HG03139 (cell line): ENCODE results near the gene FAM219A.
"Not testable (repeated sequence)": the region's sequence is repeated elsewhere in the genome, so short reads cannot be mapped to it uniquely, and the experiment has no call there.

Source experiments
- ATAC-seq: cut with Tn5 transposase; IDR thresholded peaks from one replicate; pipeline ENCODE4 v1.9.1; 2021; ENCODE audit not compliant: unreplicated experiment

The FAM219A gene

GRCh38 chr9:34446951-34447350, 11.4 kb downstream of the FAM219A start:
- no peak for ATAC-seq

- ATAC-seq, result no peak
Measured at GRCh38 chr9:34446468-34446891, 11.9 kb downstream of the FAM219A start.

DNA sequence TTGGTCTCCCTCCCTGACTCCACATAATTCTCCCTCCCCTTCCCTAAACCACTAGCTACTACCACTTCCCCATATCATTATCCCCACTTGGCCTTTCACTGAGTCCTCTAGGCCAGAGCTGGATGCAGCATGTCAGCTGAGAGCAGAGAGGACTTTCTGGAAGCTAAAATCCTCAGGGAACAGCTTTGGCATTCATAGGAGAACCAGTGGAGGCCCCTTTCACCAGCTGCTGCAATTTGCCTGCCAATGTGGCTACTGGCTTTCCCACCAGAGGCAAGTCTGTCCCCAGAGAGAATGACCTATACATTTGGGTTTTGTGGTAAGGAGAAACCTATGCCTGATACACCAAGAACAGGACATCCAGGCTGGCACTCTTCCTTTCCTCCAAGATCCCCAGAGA, 14.4 kb downstream of the FAM219A start:
- ATAC-seq, result no peak

DNA sequence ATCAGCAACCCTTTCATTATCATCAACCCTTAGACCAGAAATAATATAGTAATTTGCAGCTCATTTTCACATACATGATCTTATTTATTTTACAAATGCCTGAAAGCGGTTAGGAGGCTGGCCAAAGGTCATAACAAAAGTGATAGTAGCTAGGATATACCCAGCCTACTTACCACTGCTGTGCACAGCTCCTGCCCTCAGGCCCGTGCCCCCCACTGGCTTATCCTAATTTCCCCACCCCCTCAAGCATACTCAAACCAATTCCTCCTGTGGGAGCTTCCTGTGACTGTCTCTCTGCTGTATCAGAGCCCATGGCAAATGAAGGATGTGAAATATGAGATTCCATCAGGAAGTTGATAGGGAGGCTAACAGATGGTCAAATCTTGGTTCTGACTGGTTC, 14.8 kb downstream of the FAM219A start:
- ATAC-seq, result no peak

DNA sequence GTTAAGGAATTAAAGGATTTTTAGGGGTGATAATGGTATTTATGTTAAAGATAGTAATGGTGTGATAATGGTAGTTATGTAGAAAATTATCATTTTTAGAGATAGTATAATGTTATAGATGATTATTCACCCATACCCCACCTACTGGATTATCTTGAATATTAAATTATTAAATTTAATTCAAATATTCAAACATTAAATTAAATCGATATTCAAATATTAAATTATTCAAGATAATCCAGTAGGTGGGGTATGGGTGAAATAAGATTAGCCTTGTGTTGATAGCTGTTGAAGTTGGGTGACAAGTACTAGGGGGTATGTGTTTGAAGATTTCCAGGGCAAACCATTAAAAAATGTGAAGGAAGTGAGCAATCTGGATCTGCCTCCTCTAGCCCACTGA, 15.6 kb downstream of the FAM219A start:
- no peak for ATAC-seq

DNA sequence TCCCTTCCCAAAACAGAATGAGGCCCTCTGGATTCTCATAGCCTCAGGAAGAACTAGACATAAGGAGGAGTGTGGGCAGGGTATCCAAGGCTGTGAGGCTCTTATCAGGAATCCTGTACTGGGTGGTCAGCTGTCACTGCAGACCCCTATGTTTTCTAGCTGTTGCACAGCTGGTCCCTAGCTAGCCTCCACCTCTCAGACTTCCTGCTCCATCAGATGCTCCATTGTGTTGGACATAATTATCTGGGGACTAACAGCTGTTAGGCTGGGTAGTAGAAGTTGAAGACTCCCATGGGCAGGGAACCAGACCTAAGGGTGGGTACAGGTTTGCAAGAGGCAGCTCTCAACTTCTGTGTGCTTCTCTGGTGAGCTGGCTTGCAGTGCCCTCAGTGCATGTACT, 18.4 kb downstream of the FAM219A start:
- ATAC-seq, result no peak

- ATAC-seq, result not testable (repeated sequence)
Measured at GRCh38 chr9:34438465-34438864, 19.9 kb downstream of the FAM219A start.

GRCh38 chr9:34437926-34438307, 20.5 kb downstream of the FAM219A start:
- not testable (repeated sequence) for ATAC-seq

DNA sequence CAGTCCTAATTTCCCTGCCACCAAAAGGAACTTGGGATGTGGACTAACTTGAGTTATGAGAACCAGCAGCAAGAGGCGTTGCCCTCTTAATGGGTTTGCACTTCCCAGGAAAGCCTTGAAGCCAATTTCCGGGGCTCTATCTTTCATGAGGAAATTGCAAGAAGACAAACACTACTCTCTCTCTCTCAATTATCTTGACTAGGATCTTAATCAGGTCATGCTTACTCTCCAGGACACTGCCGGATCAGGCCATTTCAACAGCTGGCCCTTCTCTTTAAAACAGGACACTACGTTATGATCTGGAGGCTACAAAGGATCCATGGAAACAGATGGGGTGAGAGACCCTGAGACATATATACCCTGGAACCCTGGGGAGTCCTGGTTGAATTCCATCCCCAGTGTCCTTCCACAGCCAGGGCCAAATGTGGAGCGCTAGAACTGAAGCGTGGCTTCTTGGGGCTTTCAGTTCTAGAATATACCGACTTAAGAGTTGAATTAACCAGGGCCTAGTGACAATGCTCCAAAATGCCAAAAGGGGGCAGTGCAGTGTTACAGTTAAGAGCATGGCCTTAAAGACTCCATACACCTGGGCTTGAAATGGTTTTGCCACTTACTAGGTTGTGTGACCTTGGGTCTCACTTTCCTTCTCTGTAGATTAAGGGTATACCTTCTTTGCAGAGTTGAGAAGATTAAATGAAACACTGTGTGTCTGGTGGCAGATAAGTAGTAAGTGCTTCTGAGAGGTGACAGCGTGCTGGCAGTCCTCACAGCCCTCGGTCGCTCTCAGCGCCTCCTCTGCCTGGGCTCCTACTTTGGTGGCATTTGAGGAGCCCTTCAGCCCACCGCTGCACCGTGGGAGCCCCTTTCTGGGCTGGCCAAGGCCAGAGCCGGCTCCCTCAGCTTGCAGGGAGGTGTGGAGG, 21.1 kb downstream of the FAM219A start:
- ATAC-seq, result no peak

GRCh38 chr9:34431667-34432066, 26.7 kb downstream of the FAM219A start:
- ATAC-seq, result no peak

DNA sequence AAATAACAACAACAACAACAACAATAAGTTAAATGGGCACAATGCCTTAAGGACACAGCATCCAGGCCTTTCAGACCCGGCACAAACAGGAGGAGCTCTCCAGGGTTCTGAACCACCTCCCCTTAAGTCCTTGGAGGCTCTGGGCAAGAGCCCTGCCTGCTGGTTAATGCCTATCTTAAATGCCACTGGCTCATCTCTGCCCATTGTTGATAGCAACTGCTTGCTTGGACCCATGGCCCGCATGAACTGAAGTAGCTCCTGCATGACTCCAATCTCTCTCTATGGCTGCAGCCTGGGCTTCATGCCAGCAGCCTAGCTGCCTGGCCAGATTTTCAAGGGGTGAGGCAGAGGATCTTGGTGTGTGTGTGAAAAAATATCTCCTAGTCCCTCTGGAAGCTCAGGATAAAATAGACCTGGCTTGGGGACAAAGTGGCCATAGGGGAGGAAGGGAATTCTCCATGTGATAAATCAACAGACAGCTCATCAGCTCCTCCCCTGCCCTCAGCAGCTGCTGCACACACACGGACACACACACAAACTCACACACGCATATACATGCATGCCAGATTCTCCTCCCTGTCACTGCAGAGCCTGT, 27.4 kb downstream of the FAM219A start:
- ATAC-seq, result no peak

GRCh38 chr9:34428325-34428958, 29.9 kb downstream of the FAM219A start:
- no peak for ATAC-seq

DNA sequence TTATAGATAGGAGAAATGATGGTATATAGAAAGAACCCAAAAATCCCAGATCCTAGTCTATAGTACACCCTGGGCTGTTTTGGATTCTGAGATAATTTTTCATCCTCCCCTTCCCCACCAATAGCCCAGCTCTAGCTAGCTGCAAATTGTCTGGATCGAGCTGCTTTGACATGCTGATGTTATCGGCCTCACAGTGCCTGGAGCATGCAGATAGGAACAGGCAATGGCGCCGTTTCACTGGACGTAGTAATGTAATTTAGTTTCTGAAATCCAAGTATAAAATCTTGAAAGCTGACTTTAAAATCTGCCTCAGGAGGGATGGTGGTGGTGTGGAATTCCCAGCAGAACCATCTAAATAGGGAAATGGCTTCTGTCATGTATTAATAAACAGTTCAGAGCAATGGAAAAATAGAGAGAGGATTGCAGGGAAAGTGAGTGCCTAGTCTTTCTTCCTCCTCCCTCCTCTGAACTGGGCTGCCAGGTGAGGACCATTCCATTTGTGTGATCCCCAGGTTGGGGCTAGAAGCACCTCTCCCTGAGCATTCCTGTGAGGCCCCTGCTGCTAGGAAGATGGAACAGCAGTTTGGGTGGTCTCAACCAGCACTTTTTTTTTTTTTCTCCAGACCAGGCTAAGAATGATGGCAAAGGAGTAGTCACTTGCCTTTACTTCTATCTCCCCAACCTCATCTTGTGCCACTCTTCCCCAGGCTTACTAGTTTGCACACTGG, 31.9 kb downstream of the FAM219A start:
- ATAC-seq, result no peak

GRCh38 chr9:34419716-34420504, 38.5 kb downstream of the FAM219A start:
- no peak for ATAC-seq

DNA sequence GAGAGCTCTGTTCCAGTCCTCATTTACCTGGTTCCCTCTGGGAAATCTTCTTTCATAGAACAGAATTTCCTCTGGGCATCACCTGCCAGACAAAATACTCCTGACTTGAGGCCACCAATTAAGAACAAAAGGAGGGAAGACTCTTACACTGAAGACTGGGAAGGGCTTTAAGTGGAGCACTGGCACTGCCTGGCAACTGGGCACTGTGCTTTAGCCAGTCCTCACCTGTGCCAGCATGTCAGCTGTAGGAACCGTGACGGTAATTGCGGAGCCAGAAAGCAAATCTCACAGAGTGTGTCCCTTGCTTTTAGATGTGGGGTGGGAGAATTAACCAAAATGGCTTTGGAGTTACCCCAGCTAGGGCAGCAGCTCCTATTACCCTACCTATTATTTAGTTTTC, 40.6 kb downstream of the FAM219A start:
- no peak for ATAC-seq

DNA sequence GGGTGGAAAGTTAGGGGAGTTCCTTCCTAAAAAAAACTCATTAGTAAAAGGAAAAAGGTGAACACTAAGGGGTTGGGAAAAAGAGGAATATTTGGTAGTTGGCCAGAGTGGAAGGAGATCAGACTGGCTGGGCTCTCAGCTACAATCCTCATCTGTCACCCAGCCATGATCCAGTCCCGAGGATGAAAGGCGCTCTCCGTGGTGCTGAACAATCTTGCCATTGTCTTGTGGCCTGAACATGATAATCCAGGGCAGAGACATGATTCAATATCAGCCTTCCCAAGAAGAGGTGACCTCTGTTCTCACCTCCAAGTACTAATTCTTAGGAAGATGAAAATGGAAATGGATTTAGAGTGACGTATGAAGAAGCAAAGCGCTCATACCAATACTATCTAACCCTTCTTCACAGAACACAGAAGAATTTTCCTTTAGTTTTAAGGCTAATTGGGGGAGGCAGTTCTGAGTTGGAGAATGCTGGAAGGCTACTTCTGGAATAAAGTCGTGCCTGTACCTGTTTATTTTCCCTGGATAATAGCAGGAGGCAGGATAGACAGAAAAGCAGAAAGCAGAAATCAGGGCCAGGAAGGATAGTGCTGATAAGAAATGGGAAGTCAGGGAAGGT, 45.0 kb downstream of the FAM219A start:
- no peak for ATAC-seq

DNA sequence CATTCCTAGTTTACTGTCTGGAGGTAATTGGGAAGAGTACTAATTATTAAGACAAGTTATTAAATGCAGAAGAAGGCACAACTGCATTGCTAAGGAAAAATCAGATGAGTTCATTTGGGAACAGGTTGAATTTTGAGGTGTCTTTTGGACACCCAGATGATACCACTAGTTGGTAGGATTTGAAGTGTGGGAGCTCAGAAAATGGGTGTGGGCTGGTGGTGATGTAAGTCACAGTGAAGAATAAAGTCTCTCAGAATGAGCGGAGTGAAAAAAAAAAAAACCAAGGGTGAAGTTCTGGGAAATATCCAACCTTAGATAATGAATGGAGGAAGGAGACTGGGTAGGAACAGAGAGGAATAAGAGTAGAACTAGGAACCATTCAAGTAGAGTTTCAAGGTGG, 46.0 kb downstream of the FAM219A start:
- no peak for ATAC-seq

- no peak for ATAC-seq
Measured at GRCh38 chr9:34409154-34409553, 49.2 kb downstream of the FAM219A start.

DNA sequence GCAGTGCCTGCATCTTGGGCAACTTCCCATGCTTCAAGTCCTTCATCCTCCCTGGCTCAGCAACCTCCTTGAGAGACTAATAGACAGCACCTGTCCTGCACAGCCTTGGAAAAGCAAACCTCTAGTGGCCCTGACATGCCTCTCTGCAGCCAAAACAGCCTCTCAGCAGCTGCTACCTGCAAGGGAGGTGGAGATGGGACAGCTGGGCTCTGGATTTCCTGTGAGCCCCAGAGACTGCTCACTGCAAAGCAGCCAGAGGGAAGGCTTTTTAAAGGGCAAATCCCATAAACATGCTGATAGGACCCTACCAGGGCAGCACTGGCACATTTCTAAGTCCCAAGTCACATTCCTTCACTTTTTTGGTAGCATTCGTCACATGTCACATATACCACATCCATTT, 50.2 kb downstream of the FAM219A start:
- no peak for ATAC-seq

- ATAC-seq, result no peak
Measured at GRCh38 chr9:34406219-34406618, 52.2 kb downstream of the FAM219A start.
